Natural killer cell (primary cell): ENCODE data around the gene SSR2. TPM values are rescaled to one million over a fixed set of nuclear protein-coding genes. Genes with fewer than 3 reads are reported as not detected.

Experiments used
- ATAC-seq, 3 donors: fragments of 150-1000 bp in 2 of 3; fragments of 200-7000 bp in 1 of 3; cut with Tn5 transposase; 1 replicate in 1 of 3; 2 replicates in 2 of 3; pipeline ENCODE4 v1.10.0; 2021; ENCODE audit warnings: mild to moderate bottlenecking in 2 of 3, moderate library complexity in 2 of 3
- DNase-seq, 2 donors: peaks; one replicate each; pipeline versions ENCODE4 v3.0.0 to v3.0.0-alpha.2; 2013 to 2021; ENCODE audit warnings: mixed read lengths in 1 of 2
- H3K27ac ChIP-seq: one replicate; pipeline ENCODE4 v1.5.1; 2013; ENCODE audit warnings: mild to moderate bottlenecking, low read length
- H3K27me3 ChIP-seq: one replicate; pipeline ENCODE4 v1.6.1; 2013; ENCODE audit warnings: low read length; ENCODE audit not compliant: control insufficient read depth, insufficient read depth
- H3K36me3 ChIP-seq: one replicate; pipeline ENCODE4 v1.6.1; 2013; ENCODE audit warnings: low read length; ENCODE audit not compliant: control insufficient read depth, insufficient read depth
- H3K4me1 ChIP-seq: one replicate; pipeline ENCODE4 v1.6.1; 2013; ENCODE audit warnings: low read length; ENCODE audit not compliant: control insufficient read depth, insufficient read depth
- H3K4me3 ChIP-seq: one replicate; pipeline ENCODE4 v1.5.1; 2013; ENCODE audit warnings: low read length
- H3K9me3 ChIP-seq: one replicate; pipeline ENCODE4 v1.6.1; 2013; ENCODE audit warnings: low read length; ENCODE audit not compliant: control insufficient read depth, insufficient read depth
- H3K27ac Mint-ChIP-seq, 2 donors: one replicate each; pipeline ENCODE4 v1.8.0; 2022; ENCODE audit warnings: mild to moderate bottlenecking in 2 of 2, mixed read lengths in 2 of 2, moderate library complexity in 1 of 2
- H3K27me3 Mint-ChIP-seq, 2 donors: one replicate each; pipeline ENCODE4 v1.8.0; 2022; ENCODE audit warnings: low read depth in 2 of 2, mixed read lengths in 2 of 2
- H3K36me3 Mint-ChIP-seq: one replicate; pipeline ENCODE4 v1.8.0; 2022; ENCODE audit warnings: mixed read lengths
- H3K4me1 Mint-ChIP-seq, 2 donors: one replicate each; pipeline ENCODE4 v1.8.0; 2022; ENCODE audit warnings: mixed read lengths in 2 of 2
- H3K4me3 Mint-ChIP-seq: one replicate; pipeline ENCODE4 v1.8.0; 2022; ENCODE audit warnings: mild to moderate bottlenecking, moderate library complexity, mixed read lengths
- H3K9me3 Mint-ChIP-seq, 2 donors: one replicate each; pipeline ENCODE4 v1.8.0; 2022; ENCODE audit warnings: mixed read lengths in 2 of 2
- WGBS: methylation state at CpG from one replicate; pipeline ENCODE4 v1.1.7; 2013; ENCODE audit warnings: missing lambda C conversion rate; ENCODE audit not compliant: insufficient coverage; 5-methylcytosine and 5-hydroxymethylcytosine counted together
- intact Hi-C: fragments of 100-400 bp; cut with micrococcal nuclease; formaldehyde crosslinking; loops from one replicate; pipeline ENCODE4 v1.14.2; 2022
- total RNA-seq, 4 donors: library from RNA; stranded (reverse); fragments of 120-200 nt in 1 of 4; gene quantifications; one replicate each; pipeline versions ENCODE4 v1.2.3 to v1.2.4, GENCODE V29; 2013 to 2022
- TF ChIP-seq, protein P1 (sequence below): fragments of 200-600 bp; IDR thresholded peaks from one replicate; pipeline ENCODE4 v1.8.0; 2022; ENCODE audit warnings: antibody characterized with exemption

Gene SSR2
- total RNA-seq = 100 to 1,000 TPM; 209 to 215 (median 211) TPM
- 278 TPM for total RNA-seq (2013)

DNA sequence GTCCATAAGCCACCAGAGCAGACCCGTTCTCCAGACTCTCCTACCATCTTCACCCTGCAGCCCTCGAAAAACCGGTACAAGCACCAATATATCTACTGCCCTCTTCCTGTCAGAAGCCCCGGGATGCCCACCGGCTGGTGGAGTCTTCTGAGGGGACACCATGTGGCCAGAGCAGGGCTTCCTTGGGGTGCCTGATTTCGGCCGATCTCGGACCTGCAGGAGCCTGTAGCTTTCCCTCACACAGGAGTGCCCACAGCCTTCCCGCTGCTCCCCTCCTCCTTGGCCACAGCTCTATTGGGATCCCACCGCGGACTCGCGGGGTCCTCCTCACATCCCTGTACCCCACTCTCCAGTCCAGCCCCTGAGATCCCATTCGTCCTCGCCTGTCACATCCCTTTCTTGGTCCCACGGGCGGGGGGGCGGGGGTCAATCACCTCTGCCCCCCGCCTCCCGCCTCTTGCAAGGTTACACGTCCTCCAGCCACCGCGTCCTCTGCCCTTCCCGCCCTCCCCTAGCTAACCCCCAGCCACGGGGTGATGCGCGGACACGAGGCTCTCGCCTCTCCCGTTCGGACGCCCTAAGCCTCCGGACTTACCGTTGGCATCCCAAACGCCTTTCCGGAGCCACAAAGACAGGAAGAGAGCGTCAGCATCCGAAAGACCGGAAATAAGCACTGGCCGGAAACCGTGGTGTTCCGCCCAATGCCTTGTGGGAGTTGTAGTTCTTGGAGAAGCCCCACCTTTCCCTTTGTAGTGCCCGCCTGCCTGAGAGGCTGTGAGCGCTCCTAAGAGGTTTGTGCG, at the start of gene SSR2:
Gene SSR2 (minus strand): TSS at position 659 of the 800 bp plus-strand sequence. CDS start 784 bp downstream, outside the sequence.
- intact Hi-C loops = loop anchor here (1.0 kb wide), 1 partner anchor 34 kb away; the partner anchor contains the start of gene LAMTOR2
- H3K27ac Mint-ChIP-seq = peak within 1 kb of the TSS; percentile 76 to 92
- no peaks in the 10 kb centered on the region for H3K9me3 ChIP-seq
- H3K4me1 Mint-ChIP-seq = peaks cover 17 to 21% of the 10 kb centered on the region in 2 donors
- no peaks in the 10 kb centered on the region for H3K27me3 ChIP-seq
- ATAC-seq (peak; percentile 98 to 100 (median 99)), DNase-seq (peak; percentile 71 to 93)
- TF ChIP-seq, protein P1, sequence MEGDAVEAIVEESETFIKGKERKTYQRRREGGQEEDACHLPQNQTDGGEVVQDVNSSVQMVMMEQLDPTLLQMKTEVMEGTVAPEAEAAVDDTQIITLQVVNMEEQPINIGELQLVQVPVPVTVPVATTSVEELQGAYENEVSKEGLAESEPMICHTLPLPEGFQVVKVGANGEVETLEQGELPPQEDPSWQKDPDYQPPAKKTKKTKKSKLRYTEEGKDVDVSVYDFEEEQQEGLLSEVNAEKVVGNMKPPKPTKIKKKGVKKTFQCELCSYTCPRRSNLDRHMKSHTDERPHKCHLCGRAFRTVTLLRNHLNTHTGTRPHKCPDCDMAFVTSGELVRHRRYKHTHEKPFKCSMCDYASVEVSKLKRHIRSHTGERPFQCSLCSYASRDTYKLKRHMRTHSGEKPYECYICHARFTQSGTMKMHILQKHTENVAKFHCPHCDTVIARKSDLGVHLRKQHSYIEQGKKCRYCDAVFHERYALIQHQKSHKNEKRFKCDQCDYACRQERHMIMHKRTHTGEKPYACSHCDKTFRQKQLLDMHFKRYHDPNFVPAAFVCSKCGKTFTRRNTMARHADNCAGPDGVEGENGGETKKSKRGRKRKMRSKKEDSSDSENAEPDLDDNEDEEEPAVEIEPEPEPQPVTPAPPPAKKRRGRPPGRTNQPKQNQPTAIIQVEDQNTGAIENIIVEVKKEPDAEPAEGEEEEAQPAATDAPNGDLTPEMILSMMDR = no peak
- peak within 1 kb of the TSS; percentile 64 for H3K4me3 ChIP-seq
- under 1% methylated on average over 45 of the region's 45 CpGs for WGBS
- H3K27ac ChIP-seq = peak within 1 kb of the TSS; percentile 52
- H3K36me3 ChIP-seq = peaks cover 15% of the 10 kb centered on the region
- H3K4me3 Mint-ChIP-seq = peak within 1 kb of the TSS; percentile 80
- H3K4me1 ChIP-seq = peaks cover 13% of the 10 kb centered on the region
- H3K27me3 Mint-ChIP-seq = peaks cover 7% of the 10 kb centered on the region in 2 donors
- H3K36me3 Mint-ChIP-seq = no peaks in the 10 kb centered on the region
- H3K9me3 Mint-ChIP-seq = no peaks in the 10 kb centered on the region

DNA sequence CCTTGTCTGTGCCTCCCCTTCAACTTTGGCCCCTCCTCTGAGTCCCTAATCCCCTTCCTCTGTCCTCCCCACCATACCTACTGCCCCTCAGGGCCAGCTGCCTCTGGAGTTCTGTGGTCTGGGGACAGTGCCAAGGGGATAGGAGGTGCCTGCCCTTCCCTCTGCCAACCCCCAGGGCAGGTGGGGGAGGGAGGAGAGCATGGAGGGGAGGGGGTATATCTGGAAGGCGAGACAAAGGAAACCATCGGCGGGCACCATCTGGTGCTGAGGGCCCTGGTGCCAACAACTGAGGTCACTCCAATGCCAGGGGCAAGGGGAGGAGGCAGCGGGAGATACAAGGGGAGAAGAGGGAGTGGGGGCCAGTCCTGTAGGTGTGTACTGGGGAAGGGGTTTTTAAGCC, 49.8 kb upstream of the SSR2 start:
- H3K4me3 Mint-ChIP-seq = no peak overlapping the region
- Histone ChIP-seq H3K36me3 (no peaks in the 10 kb centered on the region), H3K27me3 (no peaks in the 10 kb centered on the region), H3K4me1 (peaks cover under 1% of the 10 kb centered on the region), H3K4me3 (no peak overlapping the region), H3K9me3 (no peaks in the 10 kb centered on the region), H3K27ac (no peak overlapping the region)
- 58% methylated on average over 4 of the region's 4 CpGs for WGBS
- H3K27me3 Mint-ChIP-seq = peaks cover 0 to 5% of the 10 kb centered on the region in 2 donors
- no peak overlapping the region for H3K27ac Mint-ChIP-seq
- H3K36me3 Mint-ChIP-seq = no peaks in the 10 kb centered on the region
- DNase-seq = no peak
- no peak for ATAC-seq
- peaks cover 0 to 10% of the 10 kb centered on the region in 2 donors for H3K4me1 Mint-ChIP-seq
- intact Hi-C loops = no loop called here
- TF ChIP-seq, protein P1 = no peak
- no peaks in the 10 kb centered on the region for H3K9me3 Mint-ChIP-seq

DNA sequence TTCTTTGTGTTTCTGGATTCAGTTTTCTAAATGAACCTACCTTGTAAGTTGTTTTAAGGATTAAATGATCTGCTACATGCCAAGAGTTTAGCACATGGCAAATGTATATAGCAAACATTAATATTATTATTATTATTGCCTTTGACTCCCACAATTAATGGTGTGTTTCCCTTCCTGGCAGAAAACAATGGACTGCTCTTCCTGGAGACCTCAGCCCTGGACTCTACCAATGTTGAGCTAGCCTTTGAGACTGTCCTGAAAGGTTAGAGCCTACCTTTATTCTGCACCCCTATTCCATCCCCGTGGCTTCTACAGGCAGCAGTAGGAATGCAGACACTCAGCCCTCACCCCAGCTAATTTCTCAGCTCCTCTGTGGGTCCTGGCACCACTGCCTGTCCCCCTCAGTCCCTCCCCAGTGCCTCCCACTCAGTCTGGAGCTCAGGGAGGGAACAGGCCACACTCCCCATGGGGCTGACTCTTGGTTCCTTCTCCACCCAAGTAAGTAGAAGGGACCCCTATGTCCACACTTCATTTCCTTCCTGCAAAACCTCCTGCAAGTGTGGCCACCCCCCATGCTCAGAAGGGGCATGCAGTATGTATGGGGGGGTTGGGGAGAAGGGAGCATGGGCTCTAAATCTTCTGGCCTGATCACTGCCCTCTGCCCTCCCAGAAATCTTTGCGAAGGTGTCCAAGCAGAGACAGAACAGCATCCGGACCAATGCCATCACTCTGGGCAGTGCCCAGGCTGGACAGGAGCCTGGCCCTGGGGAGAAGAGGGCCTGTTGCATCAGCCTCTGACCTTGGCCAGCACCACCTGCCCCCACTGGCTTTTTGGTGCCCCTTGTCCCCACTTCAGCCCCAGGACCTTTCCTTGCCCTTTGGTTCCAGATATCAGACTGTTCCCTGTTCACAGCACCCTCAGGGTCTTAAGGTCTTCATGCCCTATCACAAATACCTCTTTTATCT, 49.0 kb upstream of the SSR2 start:
- H3K4me3 ChIP-seq = no peak overlapping the region
- ATAC-seq (no peak), DNase-seq (no peak)
- WGBS = 91% methylated on average over 3 of the region's 3 CpGs
- no peaks in the 10 kb centered on the region for H3K36me3 Mint-ChIP-seq
- intact Hi-C loops = no loop called here
- no peaks in the 10 kb centered on the region for H3K36me3 ChIP-seq
- peaks cover 0 to 4% of the 10 kb centered on the region in 2 donors for H3K27me3 Mint-ChIP-seq
- no peaks in the 10 kb centered on the region for H3K9me3 ChIP-seq
- peaks cover 0 to 14% of the 10 kb centered on the region in 2 donors for H3K4me1 Mint-ChIP-seq
- TF ChIP-seq, protein P1 = no peak
- no peak overlapping the region for H3K27ac ChIP-seq
- no peak overlapping the region for H3K4me3 Mint-ChIP-seq
- H3K27ac Mint-ChIP-seq = no peak overlapping the region
- no peaks in the 10 kb centered on the region for H3K4me1 ChIP-seq
- H3K9me3 Mint-ChIP-seq = no peaks in the 10 kb centered on the region
- H3K27me3 ChIP-seq = no peaks in the 10 kb centered on the region
